Lower leg skin (tissue), 3 donors: Measurements from ENCODE around the gene MYOZ1.

Source experiments
- CTCF ChIP-seq, 3 donors: fragments of 450-650 bp; IDR thresholded peaks; one replicate each; pipeline ENCODE4 v1.5.1; 2016; ENCODE audit warnings: antibody characterized with exemption in 3 of 3, mild to moderate bottlenecking in 3 of 3, moderate library complexity in 2 of 3
- POLR2A ChIP-seq, 2 donors: fragments of 450-650 bp; IDR thresholded peaks; one replicate each; pipeline ENCODE4 v1.6.1; 2016 to 2017; ENCODE audit warnings: antibody characterized with exemption in 2 of 2, mild to moderate bottlenecking in 1 of 2, moderate library complexity in 1 of 2

DNA sequence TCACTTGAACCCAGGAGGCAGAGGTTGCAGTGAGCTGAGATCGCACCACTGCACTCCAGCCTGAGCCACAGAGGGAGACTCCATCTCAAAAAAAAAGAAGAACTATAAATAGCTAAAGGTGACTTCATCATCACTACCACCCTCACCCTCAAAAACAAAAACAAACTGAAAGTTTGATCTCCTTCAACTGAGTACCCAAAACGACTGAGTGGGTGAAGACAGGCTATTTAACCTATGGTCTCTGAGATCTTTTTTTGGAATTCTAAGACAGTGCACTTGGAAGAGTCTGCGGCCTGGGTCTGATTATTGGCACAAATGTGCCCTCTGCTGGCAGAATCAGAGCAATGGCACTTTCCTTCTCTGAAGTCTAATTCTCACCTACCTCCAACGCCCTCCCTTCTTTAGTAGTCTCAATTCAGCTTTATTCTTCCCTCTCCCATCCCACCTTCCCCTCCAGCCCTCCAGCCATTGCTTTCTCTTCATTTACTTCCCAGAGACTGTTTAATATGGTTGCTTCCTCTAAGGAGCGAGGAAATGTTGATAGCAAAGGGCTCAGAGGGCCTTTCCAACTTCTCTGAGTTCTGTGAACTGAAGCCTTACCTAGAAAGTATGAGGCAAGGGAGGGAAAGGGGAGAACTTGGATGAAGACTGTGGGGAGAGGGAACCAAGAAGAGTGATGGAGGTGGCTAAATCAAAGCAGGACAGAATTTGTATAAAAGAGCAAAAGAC is 2.9 kb upstream of the MYOZ1 start:
- TF ChIP-seq CTCF (IDR thresholded peaks at IDR 0.05) (peak in 1 of 3 donors; percentile 92), POLR2A (IDR thresholded peaks at IDR 0.05) (no peak)
